NCI-H446 treated with DMSO at 0.1 percent for 48 hours (cell line): Measurements from ENCODE around the gene MRFAP1.

ENCODE experiments used
- DNase-seq: peaks from one replicate; lab custom pipeline; 2025; lab: John Stamatoyannopoulos, UW

Gene MRFAP1

GRCh38 chr4:6640292-6641163 lies at the start of gene MRFAP1:
TSS of gene MRFAP1 (plus strand) at chr4:6640685. CDS start at chr4:6640863, 178 bp downstream.
- peak; percentile 60 for DNase-seq

- DNase-seq = no peak
These were observed 49.2 kb upstream of the MRFAP1 start for GRCh38 chr4:6591313-6591712.

GRCh38 chr4:6591781-6592180 lies 48.7 kb upstream of the MRFAP1 start:
- DNase-seq = no peak

- no peak for DNase-seq
These were observed 47.5 kb upstream of the MRFAP1 start for GRCh38 chr4:6592804-6593563.

- DNase-seq = no peak
These were observed 46.1 kb upstream of the MRFAP1 start for GRCh38 chr4:6594341-6594740.

- no peak for DNase-seq
These were observed 45.6 kb upstream of the MRFAP1 start for GRCh38 chr4:6594826-6595355.

- DNase-seq = no peak
These were observed 44.5 kb upstream of the MRFAP1 start for GRCh38 chr4:6595897-6596537.

GRCh38 chr4:6596948-6597347 lies 43.5 kb upstream of the MRFAP1 start:
- no peak for DNase-seq

- DNase-seq = no peak
These were observed 42.4 kb upstream of the MRFAP1 start for GRCh38 chr4:6598127-6598526.

- no peak for DNase-seq
These were observed 41.8 kb upstream of the MRFAP1 start for GRCh38 chr4:6598641-6599040.

GRCh38 chr4:6601661-6602250 lies 38.7 kb upstream of the MRFAP1 start:
- no peak for DNase-seq

GRCh38 chr4:6602289-6602688 lies 38.2 kb upstream of the MRFAP1 start:
- DNase-seq = no peak

- no peak for DNase-seq
These were observed 37.4 kb upstream of the MRFAP1 start for GRCh38 chr4:6603128-6603527.

- no peak for DNase-seq
These were observed 35.4 kb upstream of the MRFAP1 start for GRCh38 chr4:6605114-6605513.

- no peak for DNase-seq
These were observed 34.9 kb upstream of the MRFAP1 start for GRCh38 chr4:6605605-6606004.

- no peak for DNase-seq
These were observed 33.8 kb upstream of the MRFAP1 start for GRCh38 chr4:6606465-6607235.

GRCh38 chr4:6607368-6608055 lies 33.0 kb upstream of the MRFAP1 start:
- no peak for DNase-seq

- DNase-seq = no peak
These were observed 31.6 kb upstream of the MRFAP1 start for GRCh38 chr4:6608758-6609414.

- DNase-seq = no peak
These were observed 30.9 kb upstream of the MRFAP1 start for GRCh38 chr4:6609415-6610079.
